OCI-LY3 (cell line): ENCODE measurements around the gene KCNRG.

Experiments used
- EZH2phosphoT487 ChIP-seq: fragments of 200-600 bp; shearing (Covaris generic); IDR thresholded peaks from 2 replicates; pipeline ENCODE4 v1.6.1; 2018; ENCODE audit warnings: antibody characterized with exemption, mixed run types, low read depth
- TF ChIP-seq, protein P1 (sequence below): fragments of 200-600, 300-600 bp; sonication (generic); IDR thresholded peaks from 2 replicates; pipeline ENCODE4 v1.5.1; 2014; ENCODE audit warnings: antibody characterized with exemption, low read length, low read depth

DNA sequence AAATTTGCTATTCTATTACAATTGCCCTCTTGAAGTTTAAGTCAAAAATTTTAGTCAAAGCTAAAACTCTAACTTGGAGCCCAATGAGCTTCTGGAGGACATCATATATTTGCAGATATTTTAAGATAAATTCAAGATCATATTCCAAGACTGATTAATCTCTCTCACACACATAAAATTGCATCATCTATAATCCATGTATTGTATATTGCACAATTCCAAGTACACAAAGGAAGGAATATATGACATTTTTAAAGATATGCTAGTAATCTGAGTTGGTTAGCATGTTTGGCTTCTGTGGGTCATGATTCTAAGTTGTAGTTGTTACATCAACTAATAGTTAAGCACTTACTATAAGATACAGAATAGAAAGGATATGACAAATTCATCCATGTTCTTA lies 53.3 kb downstream of the KCNRG start:
- TF ChIP-seq, protein P1, sequence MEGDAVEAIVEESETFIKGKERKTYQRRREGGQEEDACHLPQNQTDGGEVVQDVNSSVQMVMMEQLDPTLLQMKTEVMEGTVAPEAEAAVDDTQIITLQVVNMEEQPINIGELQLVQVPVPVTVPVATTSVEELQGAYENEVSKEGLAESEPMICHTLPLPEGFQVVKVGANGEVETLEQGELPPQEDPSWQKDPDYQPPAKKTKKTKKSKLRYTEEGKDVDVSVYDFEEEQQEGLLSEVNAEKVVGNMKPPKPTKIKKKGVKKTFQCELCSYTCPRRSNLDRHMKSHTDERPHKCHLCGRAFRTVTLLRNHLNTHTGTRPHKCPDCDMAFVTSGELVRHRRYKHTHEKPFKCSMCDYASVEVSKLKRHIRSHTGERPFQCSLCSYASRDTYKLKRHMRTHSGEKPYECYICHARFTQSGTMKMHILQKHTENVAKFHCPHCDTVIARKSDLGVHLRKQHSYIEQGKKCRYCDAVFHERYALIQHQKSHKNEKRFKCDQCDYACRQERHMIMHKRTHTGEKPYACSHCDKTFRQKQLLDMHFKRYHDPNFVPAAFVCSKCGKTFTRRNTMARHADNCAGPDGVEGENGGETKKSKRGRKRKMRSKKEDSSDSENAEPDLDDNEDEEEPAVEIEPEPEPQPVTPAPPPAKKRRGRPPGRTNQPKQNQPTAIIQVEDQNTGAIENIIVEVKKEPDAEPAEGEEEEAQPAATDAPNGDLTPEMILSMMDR, result no peak
- TF ChIP-seq EZH2phosphoT487, result no peak
